IPS DF 6.9 (cell line): ENCODE results near the gene ZSWIM4.

Experiments
- DNase-seq: peaks from one replicate; pipeline ENCODE4 v3.0.0-alpha.2; 2013; ENCODE audit warnings: low read depth, low spot score
- H3K27ac ChIP-seq: one replicate; pipeline ENCODE4 v1.5.1; 2013; ENCODE audit warnings: low read length, control low read depth
- H3K27me3 ChIP-seq: 2 replicates; pipeline ENCODE4 v1.6.1; 2013; ENCODE audit warnings: mild to moderate bottlenecking, low read length; ENCODE audit not compliant: control insufficient read depth, insufficient read depth
- H3K36me3 ChIP-seq: 2 replicates; pipeline ENCODE4 v1.6.1; 2013; ENCODE audit warnings: low read length; ENCODE audit not compliant: control insufficient read depth, insufficient read depth
- H3K4me1 ChIP-seq: 2 replicates; pipeline ENCODE4 v1.6.1; 2013; ENCODE audit warnings: low read length; ENCODE audit not compliant: control insufficient read depth, insufficient read depth
- H3K4me3 ChIP-seq: 2 replicates; pipeline ENCODE4 v1.5.1; 2013; ENCODE audit warnings: mild to moderate bottlenecking, low read length
- H3K9me3 ChIP-seq: 2 replicates; pipeline ENCODE4 v1.6.1; 2013; ENCODE audit warnings: low read length, inconsistent platforms; ENCODE audit not compliant: control insufficient read depth, insufficient read depth
- WGBS: extraction: QIAGEN DNeasy Blood & Tissue Kit; methylation state at CpG from one replicate; pipeline ENCODE4 v1.1.7; 2013; ENCODE audit warnings: mixed read lengths, missing lambda C conversion rate; ENCODE audit not compliant: insufficient read length, insufficient coverage; 5-methylcytosine and 5-hydroxymethylcytosine counted together

The ZSWIM4 gene

GRCh38 chr19:13843104-13843921 lies 48.1 kb downstream of the ZSWIM4 start:
- H3K36me3 ChIP-seq = no peaks in the 10 kb centered on the region
- no peaks in the 10 kb centered on the region for H3K9me3 ChIP-seq
- peak overlapping the region; percentile 84; the same call in 1 of the 2 replicates for H3K4me3 ChIP-seq
- DNase-seq = no peak
- H3K27ac ChIP-seq = no peak overlapping the region
- H3K27me3 ChIP-seq = no peaks in the 10 kb centered on the region
- WGBS = no CpG with 5 or more reads among the region's 24 CpGs
- peaks cover 14% of the 10 kb centered on the region for H3K4me1 ChIP-seq

- Histone ChIP-seq H3K4me1 (peaks cover 14% of the 10 kb centered on the region), H3K9me3 (no peaks in the 10 kb centered on the region), H3K4me3 (no peak overlapping the region), H3K36me3 (no peaks in the 10 kb centered on the region), H3K27ac (no peak overlapping the region), H3K27me3 (no peaks in the 10 kb centered on the region)
- no peak for DNase-seq
- WGBS = no CpG with 5 or more reads among the region's 7 CpGs
Observed at GRCh38 chr19:13844130-13844631, 48.9 kb downstream of the ZSWIM4 start.

DNA sequence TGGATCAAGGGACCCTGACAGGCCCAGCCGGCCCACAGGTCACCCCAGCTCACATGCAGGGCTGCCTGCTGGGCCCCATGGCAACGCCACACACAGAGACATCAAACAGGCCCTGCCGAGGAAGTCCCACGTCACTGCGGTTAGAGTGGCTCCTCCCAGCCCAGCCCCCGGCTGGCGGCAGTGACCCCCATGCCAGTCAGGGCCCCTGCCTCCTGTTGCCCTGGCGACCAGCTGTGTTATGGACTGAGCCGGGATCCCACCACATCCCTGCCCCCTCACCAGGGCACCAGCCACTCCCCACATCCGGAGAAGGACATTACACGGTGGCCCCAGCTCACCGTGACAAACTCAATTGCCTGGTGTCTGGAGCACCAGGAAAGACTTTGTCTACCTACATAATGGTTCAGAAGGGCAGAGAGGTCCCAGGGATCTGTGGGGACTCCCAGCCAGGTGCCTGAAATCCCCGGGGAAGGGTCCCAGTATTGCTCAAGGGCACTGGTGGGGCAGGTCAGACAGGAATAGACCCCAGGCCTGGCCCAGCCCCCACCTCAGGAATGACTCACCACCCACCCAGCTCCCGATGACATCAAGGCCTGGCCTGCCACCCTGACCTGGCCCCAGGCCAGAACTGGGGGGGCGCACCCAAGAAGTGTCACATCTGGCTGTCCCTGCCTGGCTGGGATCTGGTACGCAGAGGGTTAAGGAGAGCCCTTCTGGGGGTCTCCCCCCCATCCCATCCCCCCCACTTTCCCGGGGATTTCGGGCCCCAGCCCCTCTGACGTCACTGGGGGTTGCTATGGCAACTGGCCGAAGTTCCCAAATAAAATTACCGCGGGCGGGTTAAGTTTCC lies 51.5 kb downstream of the ZSWIM4 start:
- WGBS = no CpG with 5 or more reads among the region's 23 CpGs
- Histone ChIP-seq H3K4me3 (peak overlapping the region; percentile 52; the same call in 1 of the 2 replicates), H3K4me1 (peaks cover 14% of the 10 kb centered on the region; the same call in 1 of the 2 replicates), H3K27ac (no peak overlapping the region), H3K36me3 (no peaks in the 10 kb centered on the region; the same call in 1 of the 2 replicates), H3K9me3 (no peaks in the 10 kb centered on the region), H3K27me3 (no peaks in the 10 kb centered on the region)
- DNase-seq = no peak

GRCh38 chr19:13847407-13848339 lies 52.4 kb downstream of the ZSWIM4 start:
- Histone ChIP-seq H3K27me3 (no peaks in the 10 kb centered on the region), H3K27ac (no peak overlapping the region), H3K36me3 (no peaks in the 10 kb centered on the region; the same call in 1 of the 2 replicates), H3K9me3 (no peaks in the 10 kb centered on the region), H3K4me1 (peaks cover 14% of the 10 kb centered on the region; the same call in 1 of the 2 replicates), H3K4me3 (peak overlapping the region; percentile 52; the same call in 1 of the 2 replicates)
- no peak for DNase-seq
- WGBS = no CpG with 5 or more reads among the region's 47 CpGs

DNA sequence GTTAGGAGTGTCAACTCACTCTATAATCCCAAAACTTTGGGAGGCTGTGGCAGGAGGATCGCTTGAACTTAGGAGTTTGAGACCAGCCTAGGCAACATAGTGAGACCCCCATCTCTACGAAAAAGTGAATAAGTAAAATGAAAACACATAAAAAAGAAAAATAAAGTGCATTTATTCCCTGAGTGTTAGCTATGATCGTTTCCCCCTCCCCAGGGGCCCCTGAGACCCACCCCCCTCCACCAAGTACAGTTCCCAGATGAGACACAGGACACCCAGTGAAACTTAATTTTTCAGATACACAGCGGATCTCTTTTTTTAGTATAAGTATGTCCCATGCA lies 53.1 kb downstream of the ZSWIM4 start:
- H3K27me3 ChIP-seq = no peaks in the 10 kb centered on the region
- no peak overlapping the region for H3K27ac ChIP-seq
- H3K4me1 ChIP-seq = peaks cover 11% of the 10 kb centered on the region; the same call in 1 of the 2 replicates
- no peaks in the 10 kb centered on the region for H3K9me3 ChIP-seq
- no peaks in the 10 kb centered on the region; the same call in 1 of the 2 replicates for H3K36me3 ChIP-seq
- no peak for DNase-seq
- no peak overlapping the region for H3K4me3 ChIP-seq
- WGBS = no CpG with 5 or more reads among the region's 4 CpGs

DNA sequence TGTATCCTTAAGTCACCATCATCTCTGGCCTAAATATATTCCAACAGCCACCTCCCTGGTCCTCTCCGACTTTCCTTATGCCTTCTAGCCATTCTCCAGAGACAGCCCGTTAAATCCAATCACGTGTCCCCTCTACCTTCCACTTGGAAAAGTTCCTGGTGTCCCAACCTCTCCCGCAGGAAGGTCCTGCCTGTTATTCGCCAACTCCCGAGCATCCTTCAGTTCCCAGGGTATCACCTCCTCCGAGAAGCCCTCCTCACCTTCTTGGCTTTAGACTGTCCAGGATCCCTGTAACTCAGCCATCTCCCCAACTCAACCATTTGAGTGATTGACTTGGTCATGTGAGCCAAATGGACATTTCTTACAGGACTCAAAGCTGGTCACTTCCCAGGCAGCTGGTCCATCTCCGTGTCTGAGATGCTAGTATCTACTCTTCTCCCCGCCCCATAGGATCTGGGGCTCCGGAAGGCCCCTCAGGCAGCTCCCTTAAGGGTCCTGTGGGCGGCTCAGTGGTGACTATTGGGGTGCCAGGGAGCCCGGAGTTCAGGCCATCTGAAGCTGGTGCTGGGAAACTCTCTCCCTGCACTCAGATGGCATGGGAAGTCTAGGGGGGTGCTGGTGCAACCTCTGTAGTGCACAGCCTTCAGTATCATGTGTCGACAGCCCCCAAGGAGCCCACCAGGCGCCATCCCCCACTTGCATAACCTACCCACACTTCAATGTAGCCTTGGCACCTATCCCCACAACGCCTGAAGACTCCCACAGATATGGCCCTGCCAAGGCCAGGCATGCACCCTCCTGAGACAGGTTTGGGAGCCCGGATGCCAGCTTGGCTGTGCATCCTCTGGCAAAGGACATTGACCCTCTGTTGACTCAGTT lies 53.8 kb downstream of the ZSWIM4 start:
- peaks cover 11% of the 10 kb centered on the region; the same call in 1 of the 2 replicates for H3K4me1 ChIP-seq
- no peak overlapping the region for H3K27ac ChIP-seq
- no peaks in the 10 kb centered on the region; the same call in 1 of the 2 replicates for H3K36me3 ChIP-seq
- H3K9me3 ChIP-seq = no peaks in the 10 kb centered on the region
- no peak overlapping the region for H3K4me3 ChIP-seq
- no peaks in the 10 kb centered on the region for H3K27me3 ChIP-seq
- DNase-seq = no peak
- WGBS = no CpG with 5 or more reads among the region's 16 CpGs

DNA sequence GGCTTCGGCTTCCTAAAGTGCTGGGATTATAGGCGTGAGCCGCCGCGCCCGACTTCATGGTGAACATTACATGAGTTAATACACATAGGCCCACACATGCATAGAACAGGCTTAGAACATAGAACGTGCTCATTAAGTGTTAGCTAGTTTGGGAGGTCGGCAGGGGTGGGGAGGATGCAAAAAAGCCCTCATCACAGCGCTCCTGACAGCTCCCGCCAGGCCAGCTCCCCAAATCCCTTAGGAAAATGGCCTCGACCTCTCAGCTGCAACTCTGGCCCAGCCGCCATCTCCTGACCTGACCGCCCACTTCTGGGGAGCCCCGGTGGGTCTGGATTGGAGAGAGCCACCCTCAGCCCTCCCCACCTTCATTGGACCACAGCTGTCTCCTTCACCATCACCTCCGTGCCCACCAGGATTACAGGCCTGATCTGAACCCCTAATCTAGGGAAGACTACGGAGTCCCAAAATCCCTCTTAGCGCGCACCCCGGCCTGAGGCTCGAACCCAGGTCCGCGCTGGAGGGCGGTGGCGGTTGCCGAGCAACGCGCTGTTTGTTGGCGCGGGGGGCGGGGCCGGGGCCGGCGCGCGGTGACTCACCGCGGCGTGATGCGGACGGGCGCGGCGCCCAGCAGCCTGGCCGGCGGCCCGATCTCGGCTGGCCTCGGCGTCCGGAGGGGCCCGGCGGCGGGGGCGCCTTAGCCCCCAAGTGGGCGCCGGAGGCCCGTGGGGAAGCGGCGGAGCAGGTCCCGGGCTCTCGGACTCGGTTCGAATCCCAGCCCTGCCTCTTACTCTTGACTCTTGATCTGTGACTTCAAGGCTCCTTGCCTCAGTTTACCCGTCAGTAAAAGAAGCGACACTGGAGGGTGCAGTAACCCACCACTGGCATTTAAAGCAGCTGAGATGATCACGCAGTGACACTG lies 55.0 kb downstream of the ZSWIM4 start:
- no peaks in the 10 kb centered on the region; the same call in 1 of the 2 replicates for H3K36me3 ChIP-seq
- no peaks in the 10 kb centered on the region for H3K9me3 ChIP-seq
- no CpG with 5 or more reads among the region's 66 CpGs for WGBS
- H3K27ac ChIP-seq = no peak overlapping the region
- no peak for DNase-seq
- H3K27me3 ChIP-seq = no peaks in the 10 kb centered on the region
- peaks cover 9% of the 10 kb centered on the region; the same call in 1 of the 2 replicates for H3K4me1 ChIP-seq
- H3K4me3 ChIP-seq = no peak overlapping the region; the same call in 1 of the 2 replicates

DNA sequence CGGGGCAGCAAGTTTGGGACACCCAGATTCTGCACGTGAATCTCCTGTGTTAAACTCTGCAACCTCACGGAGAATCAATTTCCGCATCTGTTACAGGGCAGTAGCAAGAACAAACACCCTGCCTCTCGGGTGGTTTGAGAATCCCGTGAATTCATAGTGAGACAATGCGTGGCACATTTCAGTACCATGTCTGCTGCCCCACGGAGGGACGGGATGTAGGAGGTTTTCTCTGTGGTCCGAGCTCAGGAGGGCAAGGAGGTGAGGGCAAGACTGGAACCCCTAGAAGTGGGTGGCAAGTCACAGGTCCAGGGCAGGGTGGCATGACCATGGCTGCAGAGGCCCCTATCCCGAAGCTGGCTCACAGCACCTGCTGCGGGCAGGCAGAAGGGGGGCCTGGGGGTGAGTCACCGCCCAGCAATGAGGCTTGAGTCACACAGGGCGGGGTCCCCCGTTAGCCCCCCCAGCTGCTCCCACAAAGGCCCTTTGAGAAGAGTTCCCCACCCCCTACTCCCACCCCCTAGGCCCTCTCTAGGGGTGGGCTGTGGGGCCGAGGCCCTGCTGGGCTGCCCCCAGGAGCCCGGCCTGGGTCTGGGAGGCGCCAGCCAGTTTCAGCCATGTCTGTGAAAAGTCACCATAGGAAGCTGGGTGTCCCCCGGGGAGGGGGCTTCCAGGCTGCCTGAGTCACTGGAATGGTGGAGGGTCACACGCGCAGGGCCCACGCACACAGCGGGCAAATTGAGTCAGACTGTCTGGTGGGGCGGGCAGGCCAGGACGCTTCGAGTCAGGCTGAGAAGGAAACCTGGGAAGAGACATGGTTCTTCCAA lies 55.9 kb downstream of the ZSWIM4 start:
- DNase-seq = no peak
- no CpG with 5 or more reads among the region's 26 CpGs for WGBS
- H3K4me1 ChIP-seq = peaks cover 7% of the 10 kb centered on the region; the same call in 1 of the 2 replicates
- H3K9me3 ChIP-seq = no peaks in the 10 kb centered on the region
- H3K27ac ChIP-seq = no peak overlapping the region
- no peaks in the 10 kb centered on the region; the same call in 1 of the 2 replicates for H3K36me3 ChIP-seq
- no peaks in the 10 kb centered on the region for H3K27me3 ChIP-seq
- H3K4me3 ChIP-seq = no peak overlapping the region
